HUDEP-2 (cell line): ENCODE measurements around the gene MT2A.

Source experiments
- DNase-seq, 76 experiments: peaks; one replicate each; lab custom pipeline; 2025; ENCODE audit not compliant: unreplicated experiment in 76 of 76; lab: John Stamatoyannopoulos, UW

MT2A gene

GRCh38 chr16:56594292-56594619, 14.1 kb upstream of the MT2A start:
- DNase-seq: no peak

GRCh38 chr16:56600398-56600999, 7.9 kb upstream of the MT2A start:
- DNase-seq: peak in 26 of 76 experiments; percentile 3 to 42 (median 20)

- no peak for DNase-seq
Observed at GRCh38 chr16:56601325-56601724, 7.1 kb upstream of the MT2A start.

- peak in 31 of 76 experiments; percentile 4 to 58 (median 19) for DNase-seq
Observed at GRCh38 chr16:56603589-56603988, 4.8 kb upstream of the MT2A start.

- no peak for DNase-seq
Observed at GRCh38 chr16:56604966-56605365, 3.4 kb upstream of the MT2A start.

GRCh38 chr16:56605475-56605874, 2.9 kb upstream of the MT2A start:
- DNase-seq: no peak

GRCh38 chr16:56606071-56606475, 2.3 kb upstream of the MT2A start:
- DNase-seq: peak in 9 of 76 experiments; percentile 0 to 51 (median 20)

- no peak for DNase-seq
Observed at GRCh38 chr16:56606476-56607108, 1.8 kb upstream of the MT2A start.

- no peak for DNase-seq
Observed at GRCh38 chr16:56607109-56607618, 1.2 kb upstream of the MT2A start.

GRCh38 chr16:56607675-56608042, 725 bp upstream of the MT2A start:
- DNase-seq: no peak

- DNase-seq: peak in 1 of 76 experiments; percentile 3
Observed at GRCh38 chr16:56608876-56609462, 585 bp downstream of the MT2A start.

GRCh38 chr16:56609463-56609921, 1.1 kb downstream of the MT2A start:
- DNase-seq: peak in 61 of 76 experiments; percentile 10 to 66 (median 40)

- peak in 24 of 76 experiments; percentile 2 to 59 (median 20) for DNase-seq
Observed at GRCh38 chr16:56610017-56610608, 1.7 kb downstream of the MT2A start.

GRCh38 chr16:56610609-56611111, 2.3 kb downstream of the MT2A start:
- no peak for DNase-seq

GRCh38 chr16:56611281-56611833, 3.0 kb downstream of the MT2A start:
- no peak for DNase-seq

GRCh38 chr16:56613706-56614105, 5.3 kb downstream of the MT2A start:
- DNase-seq: no peak

GRCh38 chr16:56614549-56614991, 6.2 kb downstream of the MT2A start:
- DNase-seq: no peak

GRCh38 chr16:56615353-56615752, 7.0 kb downstream of the MT2A start:
- DNase-seq: no peak

- no peak for DNase-seq
Observed at GRCh38 chr16:56616608-56617211, 8.3 kb downstream of the MT2A start.

- no peak for DNase-seq
Observed at GRCh38 chr16:56617212-56618085, 9.1 kb downstream of the MT2A start.
